GM21825 (cell line): ENCODE measurements around the gene KRT15.
"Not testable (repeated sequence)": the region's sequence is repeated elsewhere in the genome, so short reads cannot be mapped to it uniquely, and the experiment has no call there.

Source experiments
- ATAC-seq: cut with Tn5 transposase; IDR thresholded peaks from one replicate; pipeline ENCODE4 v1.9.1; 2021; ENCODE audit warnings: mild to moderate bottlenecking, moderate library complexity; ENCODE audit not compliant: unreplicated experiment

Gene KRT15

DNA sequence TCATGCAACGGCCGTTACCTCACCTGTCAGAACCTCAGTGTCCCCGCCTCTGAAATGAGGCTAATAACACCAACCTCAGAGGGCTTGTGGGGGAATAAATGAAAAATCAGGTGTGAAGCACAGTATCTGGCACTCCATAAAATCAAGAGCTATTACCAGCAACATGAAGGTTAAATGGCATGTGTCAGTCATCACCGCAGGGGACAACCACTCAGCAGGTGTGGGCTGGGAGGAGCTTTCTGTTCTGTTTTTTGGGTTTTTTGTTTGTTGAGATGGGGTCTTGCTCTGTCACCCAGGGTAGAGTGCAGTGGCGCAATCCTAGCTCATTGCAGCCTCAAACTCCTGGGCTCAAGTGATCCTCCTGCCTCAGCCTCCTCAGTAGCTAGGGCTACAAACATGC, 26.2 kb upstream of the KRT15 start:
- no peak for ATAC-seq

DNA sequence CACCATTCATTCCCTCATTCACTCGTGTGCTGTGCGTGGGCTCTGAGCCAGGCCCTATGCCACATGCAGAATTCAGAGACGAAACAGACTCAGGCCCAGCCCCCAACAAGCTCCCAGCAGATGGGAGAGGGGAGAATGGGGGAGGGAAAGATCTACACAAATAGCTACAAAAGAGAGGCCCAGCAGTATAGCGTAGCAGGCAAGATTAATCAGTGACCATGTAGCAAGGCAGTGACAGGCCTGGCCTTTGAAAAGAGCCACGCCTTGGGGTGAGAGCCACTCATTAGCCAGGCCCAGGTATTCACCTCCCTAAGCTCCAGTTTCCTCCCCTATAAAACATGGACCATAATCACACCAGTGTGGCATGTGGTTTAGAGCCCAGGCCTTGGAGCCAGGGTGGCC, 25.8 kb upstream of the KRT15 start:
- ATAC-seq = no peak

DNA sequence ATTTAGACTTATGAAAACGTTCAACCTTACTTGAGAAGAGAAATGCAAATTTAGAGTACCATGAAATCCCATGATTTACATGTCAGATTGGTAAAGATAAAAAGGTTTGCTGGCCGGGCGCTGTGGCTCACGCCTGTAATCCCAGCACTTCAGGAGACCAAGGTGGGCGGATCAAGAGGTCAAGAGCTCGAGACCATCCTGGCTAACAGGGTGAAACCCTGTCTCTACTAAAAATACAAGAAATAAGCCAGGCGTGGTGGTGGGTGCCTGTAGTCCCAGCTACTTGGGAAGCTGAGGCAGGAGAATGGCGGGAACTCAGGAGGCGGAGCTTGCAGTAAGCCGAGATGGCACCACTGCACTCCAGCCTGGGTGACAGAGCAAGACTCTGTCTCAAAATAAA, 24.1 kb upstream of the KRT15 start:
- ATAC-seq = not testable (repeated sequence)

DNA sequence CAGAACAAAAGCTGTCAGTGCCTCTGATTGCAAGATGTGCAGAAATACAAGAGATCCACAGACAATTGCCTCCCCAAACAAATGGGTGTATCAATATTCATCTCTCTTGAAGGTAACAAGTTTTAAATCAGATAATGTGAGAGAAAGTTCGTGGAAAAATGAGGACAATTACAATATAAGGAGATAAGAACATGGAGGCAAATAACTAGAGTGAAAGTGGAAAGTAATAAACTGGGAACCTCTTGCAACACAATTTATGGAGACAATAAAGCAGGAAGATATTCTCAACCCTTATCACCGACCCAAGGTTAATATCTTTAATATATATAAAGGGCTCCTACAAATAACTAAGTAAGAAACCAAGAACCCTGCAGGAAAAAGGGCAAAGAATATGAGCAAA, 23.7 kb upstream of the KRT15 start:
- ATAC-seq = no peak

DNA sequence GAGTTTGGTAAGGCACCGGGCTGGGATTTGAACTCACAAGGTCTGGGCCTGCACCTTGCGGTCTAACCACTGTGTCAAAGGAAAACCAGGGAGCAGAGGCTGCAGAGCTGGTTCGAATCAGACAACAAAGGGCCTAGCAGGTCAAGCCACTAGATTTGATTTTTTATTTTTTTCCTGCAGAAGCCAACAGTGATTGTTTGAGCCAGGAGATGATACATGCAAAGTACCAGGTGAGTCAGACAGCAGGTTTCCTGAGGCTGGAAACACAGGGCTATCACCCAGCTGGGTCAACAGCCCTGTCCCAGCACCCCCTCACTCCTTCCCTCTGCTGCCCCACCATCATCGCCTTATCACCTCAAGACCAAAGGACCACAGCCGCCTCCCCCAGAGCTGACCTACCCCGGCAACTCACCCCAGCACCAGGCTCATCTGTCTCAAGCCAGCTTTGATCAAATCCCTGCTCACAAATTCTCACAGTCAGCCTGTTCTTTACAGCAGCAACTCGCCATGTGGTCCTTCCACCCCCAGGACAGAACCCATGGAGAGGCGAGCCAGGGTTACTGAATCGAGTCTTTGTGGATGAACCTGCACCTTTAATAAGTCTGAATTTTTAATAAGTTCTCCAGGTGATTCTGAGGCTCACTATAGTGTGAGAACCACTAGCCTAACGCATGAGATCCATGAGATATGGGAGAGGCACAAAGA, 22.4 kb upstream of the KRT15 start:
- no peak for ATAC-seq

- no peak for ATAC-seq
Observed at GRCh38 chr17:41539979-41540701, 21.4 kb upstream of the KRT15 start.

- ATAC-seq = no peak
Observed at GRCh38 chr17:41539071-41539492, 20.4 kb upstream of the KRT15 start.

DNA sequence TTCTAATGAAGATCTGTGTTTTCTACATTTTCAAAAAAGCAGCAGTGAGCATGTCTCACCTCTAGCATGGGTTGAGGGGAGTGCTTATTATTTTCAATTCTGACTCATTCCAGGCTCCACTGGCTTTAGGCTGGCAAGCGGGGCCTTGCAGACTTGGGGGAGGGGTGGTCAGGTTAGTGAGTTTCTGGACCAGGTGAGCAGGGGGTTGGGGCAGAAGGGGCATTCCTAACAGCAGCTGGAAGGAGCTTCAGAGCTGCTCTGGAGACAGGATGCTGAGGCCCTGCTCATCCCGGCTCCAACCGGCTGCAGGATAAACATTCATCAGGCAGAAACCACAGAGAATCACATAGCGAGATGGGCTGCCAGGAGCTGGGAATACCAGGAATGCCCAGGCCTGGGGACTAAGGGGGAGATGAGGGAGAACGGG, 19.9 kb upstream of the KRT15 start:
- ATAC-seq = no peak

DNA sequence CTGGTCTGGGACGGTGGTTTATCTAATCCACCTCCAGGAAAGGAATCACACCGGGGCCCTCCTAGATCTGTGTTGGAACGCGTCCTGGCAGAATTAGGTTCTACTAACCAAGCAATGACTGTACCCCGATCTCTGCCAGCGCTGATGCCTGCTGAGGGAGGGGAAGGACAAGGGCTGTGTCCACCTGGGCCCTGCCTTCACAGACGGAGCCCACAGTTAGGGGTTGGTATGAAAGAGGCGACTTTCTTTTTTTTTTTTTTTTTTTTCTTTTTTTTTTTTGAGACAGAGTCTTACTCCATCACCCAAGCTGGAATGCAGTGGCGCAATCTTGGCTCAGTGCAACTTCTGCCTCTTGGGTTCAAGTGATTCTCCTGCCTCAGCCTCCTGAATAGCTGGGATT, 19.3 kb upstream of the KRT15 start:
- no peak for ATAC-seq

- no peak for ATAC-seq
Observed at GRCh38 chr17:41537614-41537954, 18.9 kb upstream of the KRT15 start.

DNA sequence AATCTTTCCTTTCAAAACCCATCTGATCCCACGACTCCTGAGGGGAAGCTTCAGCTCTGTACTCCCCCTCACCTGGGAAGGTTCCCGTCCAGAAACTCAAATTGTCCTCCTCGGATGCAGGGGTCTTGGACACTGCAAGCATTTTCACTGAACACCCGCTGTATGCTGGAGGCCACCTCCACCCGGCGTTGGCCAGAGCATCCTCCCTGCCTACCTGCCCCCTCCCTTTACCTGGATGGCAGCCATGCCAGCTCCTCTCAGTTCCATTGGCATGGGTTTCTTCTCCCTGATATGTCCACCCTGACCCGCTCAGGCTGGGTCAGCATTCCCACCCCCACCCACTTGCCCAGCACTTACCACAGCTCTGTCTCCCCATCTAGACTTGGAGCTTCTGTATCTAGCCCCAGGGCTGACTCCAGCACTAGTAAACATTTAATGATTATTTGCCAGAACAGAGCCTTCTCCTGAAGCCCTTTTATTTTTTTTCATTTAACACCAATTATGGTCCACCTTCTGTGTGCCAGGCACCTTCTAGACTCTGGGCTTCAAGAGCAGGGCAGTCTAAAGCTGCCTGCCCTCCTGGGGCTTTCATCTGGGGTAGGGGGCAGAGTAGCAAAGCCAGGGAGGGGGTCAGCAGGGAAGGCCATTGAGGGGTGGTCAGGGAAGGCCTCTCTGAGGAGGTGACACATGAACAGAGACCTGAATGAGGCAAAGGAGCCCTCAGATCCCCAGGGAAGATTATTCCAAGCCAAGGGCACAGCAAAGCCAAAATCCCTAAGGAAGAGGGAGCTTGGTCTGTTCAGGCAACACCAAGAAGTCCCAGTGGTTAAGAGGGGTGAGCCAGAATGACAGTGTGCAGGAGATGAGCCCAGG, 18.3 kb upstream of the KRT15 start:
- ATAC-seq = no peak

DNA sequence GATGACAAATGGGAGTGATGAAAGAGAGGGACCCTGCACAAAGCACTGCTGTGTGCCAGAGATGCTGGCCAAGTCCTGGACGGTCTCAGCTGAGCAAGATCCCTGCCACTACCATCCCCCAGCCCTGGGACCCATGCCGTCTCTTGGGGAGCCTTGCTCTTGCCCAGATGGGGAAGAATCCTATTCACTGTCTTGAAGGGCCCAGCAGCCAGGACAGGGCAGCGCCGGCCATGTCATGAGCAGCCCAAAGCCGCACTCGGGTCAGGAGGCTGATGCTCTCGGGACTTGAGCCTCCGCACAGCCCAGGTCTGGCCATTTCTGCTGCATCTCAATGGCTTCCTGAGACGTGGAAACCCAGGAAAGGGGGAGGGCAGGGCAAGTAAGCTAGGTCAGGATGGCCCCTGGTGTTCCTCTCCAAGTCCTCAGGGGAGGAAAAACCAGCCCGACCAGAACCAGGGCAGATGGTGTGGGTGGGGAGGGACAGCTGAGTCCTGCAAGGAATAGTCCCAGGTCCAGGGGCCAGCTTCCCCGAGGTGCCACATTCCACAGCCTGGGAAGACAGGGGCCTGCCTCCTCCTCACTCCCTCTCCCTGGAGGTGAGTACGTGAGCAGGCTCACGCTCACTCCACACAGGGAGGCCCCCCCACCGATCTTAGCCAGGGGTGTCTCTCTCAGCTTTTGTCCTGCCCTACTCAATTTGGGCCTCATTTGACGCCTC, 17.2 kb upstream of the KRT15 start:
- no peak for ATAC-seq

DNA sequence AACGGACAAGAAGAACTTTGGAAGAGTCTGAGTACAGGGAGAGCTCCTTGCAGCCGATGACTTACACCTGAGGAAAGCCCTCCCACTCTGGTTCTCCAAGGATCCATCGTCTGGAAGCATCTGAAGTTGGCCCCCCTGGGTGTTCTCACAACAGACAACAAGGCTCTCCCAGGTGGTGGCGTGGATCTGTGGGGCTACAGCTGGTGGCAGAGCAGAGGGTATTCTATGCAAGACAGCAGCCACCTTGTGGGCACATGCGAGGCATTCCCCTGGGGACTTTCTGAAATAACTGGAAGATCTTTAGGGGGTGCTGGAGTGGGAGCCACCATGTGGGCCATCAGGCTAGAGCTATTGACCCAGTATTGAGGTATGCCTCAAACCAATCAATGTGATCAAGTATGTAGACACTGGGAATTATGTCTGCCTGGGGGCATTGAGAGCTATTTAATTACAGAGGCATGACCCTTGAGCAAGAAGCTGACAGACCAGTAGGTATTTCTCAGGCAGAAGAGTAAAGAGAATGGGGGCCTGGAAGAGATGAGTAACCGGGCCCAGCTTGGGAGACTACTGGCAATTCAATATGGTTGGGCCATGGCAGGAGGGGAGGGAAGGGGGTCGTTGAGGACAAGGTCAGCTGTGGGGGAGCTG, 16.3 kb upstream of the KRT15 start:
- no peak for ATAC-seq

GRCh38 chr17:41533613-41534012, 14.9 kb upstream of the KRT15 start:
- ATAC-seq = no peak

DNA sequence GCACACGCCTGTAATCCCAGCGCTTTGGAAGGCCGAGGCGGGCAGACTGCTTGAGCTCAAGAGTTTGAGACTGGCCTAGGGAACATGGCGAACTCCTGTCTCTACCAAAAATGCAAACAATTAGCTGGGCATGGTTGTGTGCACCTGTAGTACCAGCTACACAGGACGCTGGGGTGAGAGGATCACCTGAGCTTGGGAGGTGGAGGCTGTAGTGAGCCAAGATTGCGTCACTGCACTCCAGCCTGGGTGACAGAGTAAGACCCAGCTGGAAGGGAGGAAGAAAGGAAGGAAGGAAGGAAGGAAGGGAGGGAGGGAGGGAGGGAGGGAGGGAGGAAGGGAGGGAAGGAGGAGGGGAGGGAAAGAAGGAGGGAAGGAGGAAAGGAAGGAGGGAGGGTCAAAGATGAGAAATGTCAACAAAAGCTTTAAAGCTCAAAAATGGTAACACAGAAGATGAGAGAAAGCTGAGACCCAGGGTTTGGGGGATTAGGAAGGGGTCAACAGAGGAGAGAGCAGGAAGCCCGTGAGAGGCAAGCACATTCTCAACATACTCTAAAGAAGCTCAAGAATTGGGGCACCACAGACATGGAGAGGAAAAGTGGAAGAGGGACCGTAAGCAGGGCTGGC, 14.4 kb upstream of the KRT15 start:
- ATAC-seq = no peak

- no peak for ATAC-seq
Observed at GRCh38 chr17:41531993-41532392, 13.3 kb upstream of the KRT15 start.

DNA sequence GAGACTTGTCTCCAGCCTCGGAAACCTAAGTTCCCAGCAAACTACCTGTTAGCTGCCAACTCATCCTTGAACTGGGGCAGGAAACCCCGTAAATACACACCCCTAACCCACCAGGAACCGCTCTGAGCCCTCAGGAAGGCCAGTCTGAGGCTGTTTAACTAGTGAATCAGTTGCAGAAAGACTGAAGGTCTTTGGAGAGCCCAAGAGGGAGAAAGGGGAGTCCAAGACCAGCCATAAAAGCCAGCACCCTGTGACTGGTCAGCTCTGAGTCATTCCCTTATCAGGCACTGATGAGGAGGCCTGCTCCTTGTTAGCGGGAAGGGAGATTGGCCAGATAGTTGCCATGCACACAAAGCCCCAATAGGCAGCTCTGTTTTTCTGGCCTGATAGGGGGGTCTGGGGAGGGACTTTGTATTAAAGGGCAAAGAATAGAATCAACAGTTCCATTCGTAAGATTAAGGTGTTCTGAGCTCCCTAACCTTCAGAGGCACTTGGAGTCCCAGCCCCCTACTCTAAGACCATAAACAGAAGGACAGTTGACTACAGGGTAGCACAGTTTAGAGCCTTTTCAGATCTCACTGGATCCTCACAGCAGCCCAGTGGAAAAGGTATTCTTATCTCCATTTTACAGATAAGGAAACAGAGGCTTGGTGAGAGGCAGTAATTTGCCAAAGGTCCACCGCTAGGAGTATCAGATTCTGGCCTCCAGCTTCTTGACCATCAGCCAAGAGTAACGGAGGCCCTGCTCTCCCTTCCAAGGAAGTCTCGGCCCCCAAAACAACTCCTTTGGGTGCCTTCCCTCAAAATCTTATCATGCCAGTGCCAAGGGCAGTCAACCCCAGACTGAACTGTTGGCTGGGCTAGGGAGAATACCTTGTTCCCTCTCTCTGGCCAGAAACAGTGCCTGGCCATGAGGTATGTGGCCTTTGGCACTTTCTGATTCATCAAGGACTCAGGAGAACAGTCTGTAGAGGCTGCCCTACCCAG, 11.7 kb upstream of the KRT15 start:
- no peak for ATAC-seq

- no peak for ATAC-seq
Observed at GRCh38 chr17:41529491-41529915, 10.8 kb upstream of the KRT15 start.

- no peak for ATAC-seq
Observed at GRCh38 chr17:41528959-41529353, 10.3 kb upstream of the KRT15 start.
